ENCODE data around the gene ARVCF. TPM values are rescaled to one million over a fixed set of nuclear protein-coding genes. Genes with fewer than 3 reads are reported as not detected.
"Not testable (repeated sequence)": the region's sequence is repeated elsewhere in the genome, so short reads cannot be mapped to it uniquely, and the experiment has no call there.

Gene ARVCF
- total RNA-seq, 4 donors from 2014 or later, result 34.5 to 123 (median 111) TPM

- Histone ChIP-seq H3K4me1 (peaks cover 9% of the 10 kb centered on the region in 2 donors), H3K36me3 (no peaks in the 10 kb centered on the region), H3K4me3 (replicated peaks in 1 of 3) (no peak overlapping the region), H3K9me3 (no peaks in the 10 kb centered on the region), H3K27ac (no peak overlapping the region), H3K27me3 (no peaks in the 10 kb centered on the region)
- 97 to 98% methylated on average over 7 of the region's 7 CpGs for WGBS, 2 donors
- no peak for TF ChIP-seq CTCF (IDR thresholded peaks at IDR 0.05)
- TF ChIP-seq POLR2A (IDR thresholded peaks at IDR 0.05), result no peak
- intact Hi-C loops (cut with DNase I), result no loop called here
- no peak for DNase-seq
Measured at GRCh38 chr22:19936513-19936912, 80.1 kb downstream of the ARVCF start.

GRCh38 chr22:19935123-19935718, 81.4 kb downstream of the ARVCF start:
- DNase-seq; H3K4me3 ChIP-seq (replicated peaks in 1 of 3); H3K27me3 ChIP-seq; H3K9me3 ChIP-seq; H3K4me1 ChIP-seq; H3K36me3 ChIP-seq; H3K27ac ChIP-seq; intact Hi-C loops (cut with DNase I): not testable (repeated sequence)
- 95 to 98% methylated on average over 11 of the region's 11 CpGs for WGBS, 2 donors

- Histone ChIP-seq H3K4me1 (no peaks in the 10 kb centered on the region), H3K4me3 (replicated peaks in 1 of 3) (no peak overlapping the region), H3K27ac (no peak overlapping the region), H3K27me3 (no peaks in the 10 kb centered on the region), H3K9me3 (no peaks in the 10 kb centered on the region), H3K36me3 (no peaks in the 10 kb centered on the region)
- DNase-seq, result no peak
- TF ChIP-seq CTCF (IDR thresholded peaks at IDR 0.05), result no peak
- no peak for TF ChIP-seq POLR2A (IDR thresholded peaks at IDR 0.05)
- intact Hi-C loops (cut with DNase I), result no loop called here
- 74 to 83% methylated on average over 8 to 9 of the region's 9 CpGs for WGBS, 2 donors
Measured at GRCh38 chr22:19933341-19934241, 83.0 kb downstream of the ARVCF start.

DNA sequence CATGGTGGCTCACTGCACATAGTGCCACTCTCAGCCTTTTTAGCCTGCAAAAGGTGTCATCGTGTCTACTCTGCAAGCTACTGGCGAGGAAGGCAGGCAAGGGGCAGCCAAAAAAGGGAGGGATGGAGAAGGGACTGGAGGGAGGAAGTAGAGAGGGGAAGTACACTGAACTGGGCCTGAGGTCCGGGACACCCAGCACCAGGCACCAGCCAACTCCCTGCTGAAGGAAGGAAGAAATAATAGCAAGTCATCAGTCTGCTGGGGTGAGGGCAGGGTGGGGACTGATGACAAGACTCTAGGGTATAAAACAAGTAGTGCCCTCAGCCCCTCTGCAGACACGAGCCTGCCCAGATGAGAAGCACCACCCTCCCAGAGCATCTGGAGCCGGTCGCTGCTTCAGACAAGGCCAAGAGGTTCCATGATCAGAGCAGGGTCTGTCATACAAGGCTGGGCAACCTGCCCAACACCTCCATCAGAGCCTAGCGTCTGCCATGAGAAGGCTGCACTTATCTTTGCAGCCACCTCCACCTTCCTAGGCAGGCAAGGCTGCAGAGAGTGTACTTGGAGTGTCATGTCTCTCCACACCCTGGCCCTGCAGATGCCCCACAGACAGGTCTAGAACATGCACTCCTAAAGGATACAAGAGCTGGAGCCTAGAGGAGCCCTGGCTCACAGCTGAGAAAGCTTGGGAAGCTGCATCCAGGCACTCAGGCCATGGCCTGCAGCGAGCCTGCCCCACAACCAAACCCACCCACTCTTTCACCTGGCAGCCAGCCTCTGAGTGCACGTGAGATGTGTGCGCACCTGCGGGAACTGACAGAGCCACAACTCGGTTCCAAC, 84.0 kb downstream of the ARVCF start:
- intact Hi-C loops (cut with DNase I), result no loop called here
- no peaks in the 10 kb centered on the region for H3K4me1 ChIP-seq
- no peaks in the 10 kb centered on the region for H3K27me3 ChIP-seq
- 79 to 81% methylated on average over 10 to 12 of the region's 12 CpGs for WGBS, 2 donors
- no peak overlapping the region for H3K27ac ChIP-seq
- H3K4me3 ChIP-seq (replicated peaks in 1 of 3), result no peak overlapping the region
- no peak for TF ChIP-seq CTCF (IDR thresholded peaks at IDR 0.05)
- TF ChIP-seq POLR2A (IDR thresholded peaks at IDR 0.05), result no peak
- DNase-seq, result no peak
- H3K36me3 ChIP-seq, result no peaks in the 10 kb centered on the region
- H3K9me3 ChIP-seq, result no peaks in the 10 kb centered on the region

DNA sequence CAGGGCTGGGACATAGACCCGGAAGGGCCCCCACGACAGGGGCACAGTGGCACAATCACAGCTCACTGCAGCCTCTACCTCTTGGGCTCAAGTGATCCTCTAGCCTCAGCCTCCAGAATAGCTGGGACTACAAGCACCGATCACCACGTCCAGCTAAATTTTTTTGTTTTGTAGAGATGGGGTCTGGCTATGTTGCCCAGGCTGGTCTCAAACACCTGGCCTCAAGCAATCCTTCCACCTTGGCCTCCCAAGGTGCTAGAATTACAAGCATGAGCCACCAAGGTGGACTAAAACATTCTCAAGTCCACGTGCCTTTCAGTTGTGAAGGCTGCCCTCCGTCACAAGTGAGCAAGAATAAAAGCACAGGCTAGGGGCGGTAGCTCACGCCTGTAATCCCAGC, 85.1 kb downstream of the ARVCF start:
- Histone ChIP-seq H3K4me1 (no peaks in the 10 kb centered on the region), H3K9me3 (no peaks in the 10 kb centered on the region), H3K27me3 (no peaks in the 10 kb centered on the region), H3K27ac (no peak overlapping the region), H3K4me3 (replicated peaks in 1 of 3) (no peak overlapping the region), H3K36me3 (no peaks in the 10 kb centered on the region)
- intact Hi-C loops (cut with DNase I), result no loop called here
- WGBS, 2 donors, result 94 to 96% methylated on average over 8 of the region's 8 CpGs
- no peak for DNase-seq
- TF ChIP-seq CTCF (IDR thresholded peaks at IDR 0.05) (no peak), POLR2A (IDR thresholded peaks at IDR 0.05) (no peak)
